Neural cell (in vitro differentiated cells): ENCODE data around the gene CTCF.

ENCODE experiments used
- CTCF ChIP-seq: fragments of 450-650 bp; IDR thresholded peaks from 2 replicates; pipeline ENCODE4 v1.5.1; 2014; ENCODE audit warnings: antibody characterized with exemption, mild to moderate bottlenecking, moderate library complexity; ENCODE audit not compliant: poor library complexity, severe bottlenecking
- EZH2 ChIP-seq: fragments of 200-600, 300-800 bp; shearing (Covaris generic), sonication (generic); IDR thresholded peaks from 2 replicates; pipeline ENCODE4 v1.6.1; 2014; ENCODE audit warnings: antibody characterized with exemption, low read length, borderline replicate concordance, mild to moderate bottlenecking; ENCODE audit not compliant: insufficient read depth, poor library complexity, severe bottlenecking
- MXI1 ChIP-seq: fragments of 450-650 bp; conservative IDR thresholded peaks from 2 replicates; pipeline ENCODE4 v1.6.1; 2014; ENCODE audit warnings: antibody characterized with exemption, mild to moderate bottlenecking; ENCODE audit not compliant: poor library complexity, severe bottlenecking

GRCh38 chr16:67661886-67662652 is 99.7 kb downstream of the CTCF start:
- TF ChIP-seq CTCF (no peak), EZH2 (no peak), MXI1 (no peak)
